ENCODE data around the gene SLC22A8. TPM values are rescaled to one million over a fixed set of nuclear protein-coding genes. Genes with fewer than 3 reads are reported as not detected.

SLC22A8 gene
- total and polyA plus RNA-seq, 10 of the 15 experiments (the other 5 are each of a cell fraction or from before 2014, with no cell fraction given): not detected

DNA sequence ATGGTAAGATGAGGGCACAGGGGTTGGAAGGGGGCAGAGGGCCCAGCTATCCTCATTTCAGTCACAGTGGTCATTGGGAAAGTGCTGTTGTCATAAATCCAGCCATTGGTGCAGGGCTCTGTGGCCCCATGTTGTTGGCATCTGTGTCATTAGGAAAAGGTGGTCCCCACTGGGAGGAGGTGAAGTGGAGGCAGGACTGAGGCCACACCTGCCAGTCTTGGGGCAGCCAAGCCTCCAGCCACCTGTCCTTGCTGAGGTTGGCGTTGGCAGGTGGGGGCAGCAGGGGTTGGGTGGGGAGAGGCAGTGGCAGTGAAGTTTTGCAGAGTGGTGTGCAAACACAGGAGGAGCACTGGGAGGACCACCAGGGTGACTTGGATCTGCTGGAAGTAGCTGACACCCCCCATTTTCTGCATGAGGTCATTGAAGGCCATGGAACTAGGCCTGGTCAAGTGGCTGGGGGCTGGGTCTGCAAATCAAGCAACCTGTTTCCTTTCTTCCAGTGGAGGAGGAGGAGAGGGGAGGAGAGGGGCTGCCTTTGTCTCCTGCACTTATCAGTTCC, 56.1 kb downstream of the SLC22A8 start:
- intact Hi-C loops (cut with micrococcal nuclease; ENCODE audit: unreplicated experiment) (no loop called here), in situ Hi-C loops (cut with MboI) (no loop called here)
- no peaks in the 10 kb centered on the region for H3K27me3 ChIP-seq (replicated peaks in 1 of 2; ENCODE audit: control insufficient read depth in 2 of 2, insufficient read depth in 2 of 2, low read length in 1 of 2)
- SMC1A ChIA-PET (ENCODE audit: uncharacterized antibody, unreplicated experiment): no interaction called here
- FAIRE-seq: no peak
- H3K79me2 ChIP-seq (ENCODE audit: control insufficient read depth, insufficient read depth, low read length): no peaks in the 10 kb centered on the region
- TF ChIP-seq, protein P1, sequence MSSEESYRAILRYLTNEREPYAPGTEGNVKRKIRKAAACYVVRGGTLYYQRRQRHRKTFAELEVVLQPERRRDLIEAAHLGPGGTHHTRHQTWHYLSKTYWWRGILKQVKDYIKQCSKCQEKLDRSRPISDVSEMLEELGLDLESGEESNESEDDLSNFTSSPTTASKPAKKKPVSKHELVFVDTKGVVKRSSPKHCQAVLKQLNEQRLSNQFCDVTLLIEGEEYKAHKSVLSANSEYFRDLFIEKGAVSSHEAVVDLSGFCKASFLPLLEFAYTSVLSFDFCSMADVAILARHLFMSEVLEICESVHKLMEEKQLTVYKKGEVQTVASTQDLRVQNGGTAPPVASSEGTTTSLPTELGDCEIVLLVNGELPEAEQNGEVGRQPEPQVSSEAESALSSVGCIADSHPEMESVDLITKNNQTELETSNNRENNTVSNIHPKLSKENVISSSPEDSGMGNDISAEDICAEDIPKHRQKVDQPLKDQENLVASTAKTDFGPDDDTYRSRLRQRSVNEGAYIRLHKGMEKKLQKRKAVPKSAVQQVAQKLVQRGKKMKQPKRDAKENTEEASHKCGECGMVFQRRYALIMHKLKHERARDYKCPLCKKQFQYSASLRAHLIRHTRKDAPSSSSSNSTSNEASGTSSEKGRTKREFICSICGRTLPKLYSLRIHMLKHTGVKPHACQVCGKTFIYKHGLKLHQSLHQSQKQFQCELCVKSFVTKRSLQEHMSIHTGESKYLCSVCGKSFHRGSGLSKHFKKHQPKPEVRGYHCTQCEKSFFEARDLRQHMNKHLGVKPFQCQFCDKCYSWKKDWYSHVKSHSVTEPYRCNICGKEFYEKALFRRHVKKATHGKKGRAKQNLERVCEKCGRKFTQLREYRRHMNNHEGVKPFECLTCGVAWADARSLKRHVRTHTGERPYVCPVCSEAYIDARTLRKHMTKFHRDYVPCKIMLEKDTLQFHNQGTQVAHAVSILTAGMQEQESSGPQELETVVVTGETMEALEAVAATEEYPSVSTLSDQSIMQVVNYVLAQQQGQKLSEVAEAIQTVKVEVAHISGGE (CRISPR knock-in tag; IDR thresholded peaks at IDR 0.05): no peak
- TF ChIP-seq CBFB (IDR thresholded peaks at IDR 0.05; ENCODE audit: low read depth) (no peak), EP300 (IDR thresholded peaks at IDR 0.05; ENCODE audit: borderline replicate concordance in 1 of 2, control insufficient read depth in 1 of 2, low read depth in 2 of 2, low read length in 2 of 2) (no peak), YBX1 (IDR thresholded peaks at IDR 0.05) (no peak), TBL1XR1 (IDR thresholded peaks at IDR 0.05; ENCODE audit: low read depth, low read length) (no peak), GATAD2B (conservative IDR thresholded peaks at IDR 0.05; ENCODE audit: low read depth) (no peak), WRNIP1 (IDR thresholded peaks at IDR 0.05; ENCODE audit: borderline replicate concordance, low read depth, low read length) (no peak), HDAC6 (IDR thresholded peaks at IDR 0.05; ENCODE audit: unreplicated experiment) (no peak), SMARCA5 (IDR thresholded peaks at IDR 0.05) (no peak), MXI1 (IDR thresholded peaks at IDR 0.05; ENCODE audit: low read depth, low read length) (no peak), ZBED1 (IDR thresholded peaks at IDR 0.05; ENCODE audit: borderline replicate concordance) (no peak), NR2F1 (conservative IDR thresholded peaks at IDR 0.05) (no peak), NR2C2 (IDR thresholded peaks at IDR 0.05; ENCODE audit: borderline replicate concordance, control insufficient read depth, insufficient read length, low read depth) (no peak), IRF4 (IDR thresholded peaks at IDR 0.05; ENCODE audit: low read depth, low read length) (no peak), TARDBP (IDR thresholded peaks at IDR 0.05; ENCODE audit: borderline replicate concordance) (no peak), YY1 (IDR thresholded peaks at IDR 0.05; ENCODE audit: low read depth, low read length) (no peak)
- TF ChIP-seq, protein P2, sequence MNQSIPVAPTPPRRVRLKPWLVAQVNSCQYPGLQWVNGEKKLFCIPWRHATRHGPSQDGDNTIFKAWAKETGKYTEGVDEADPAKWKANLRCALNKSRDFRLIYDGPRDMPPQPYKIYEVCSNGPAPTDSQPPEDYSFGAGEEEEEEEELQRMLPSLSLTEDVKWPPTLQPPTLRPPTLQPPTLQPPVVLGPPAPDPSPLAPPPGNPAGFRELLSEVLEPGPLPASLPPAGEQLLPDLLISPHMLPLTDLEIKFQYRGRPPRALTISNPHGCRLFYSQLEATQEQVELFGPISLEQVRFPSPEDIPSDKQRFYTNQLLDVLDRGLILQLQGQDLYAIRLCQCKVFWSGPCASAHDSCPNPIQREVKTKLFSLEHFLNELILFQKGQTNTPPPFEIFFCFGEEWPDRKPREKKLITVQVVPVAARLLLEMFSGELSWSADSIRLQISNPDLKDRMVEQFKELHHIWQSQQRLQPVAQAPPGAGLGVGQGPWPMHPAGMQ (IDR thresholded peaks at IDR 0.05; ENCODE audit: borderline replicate concordance): no peak
- TF ChIP-seq, protein P3, sequence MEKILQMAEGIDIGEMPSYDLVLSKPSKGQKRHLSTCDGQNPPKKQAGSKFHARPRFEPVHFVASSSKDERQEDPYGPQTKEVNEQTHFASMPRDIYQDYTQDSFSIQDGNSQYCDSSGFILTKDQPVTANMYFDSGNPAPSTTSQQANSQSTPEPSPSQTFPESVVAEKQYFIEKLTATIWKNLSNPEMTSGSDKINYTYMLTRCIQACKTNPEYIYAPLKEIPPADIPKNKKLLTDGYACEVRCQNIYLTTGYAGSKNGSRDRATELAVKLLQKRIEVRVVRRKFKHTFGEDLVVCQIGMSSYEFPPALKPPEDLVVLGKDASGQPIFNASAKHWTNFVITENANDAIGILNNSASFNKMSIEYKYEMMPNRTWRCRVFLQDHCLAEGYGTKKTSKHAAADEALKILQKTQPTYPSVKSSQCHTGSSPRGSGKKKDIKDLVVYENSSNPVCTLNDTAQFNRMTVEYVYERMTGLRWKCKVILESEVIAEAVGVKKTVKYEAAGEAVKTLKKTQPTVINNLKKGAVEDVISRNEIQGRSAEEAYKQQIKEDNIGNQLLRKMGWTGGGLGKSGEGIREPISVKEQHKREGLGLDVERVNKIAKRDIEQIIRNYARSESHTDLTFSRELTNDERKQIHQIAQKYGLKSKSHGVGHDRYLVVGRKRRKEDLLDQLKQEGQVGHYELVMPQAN (conservative IDR thresholded peaks at IDR 0.05): no peak
- H4K20me1 ChIP-seq (ENCODE audit: control insufficient read depth, insufficient read depth): no peaks in the 10 kb centered on the region
- BruUV-seq (replicated peaks): no TSS peak
- WGBS (ENCODE audit: insufficient coverage, insufficient replicate concordance, low lambda C conversion rate, missing lambda C conversion rate): no CpG with 5 or more reads among the region's 1 CpG
- no peak overlapping the region for H2AFZ ChIP-seq (ENCODE audit: control insufficient read depth, low read depth, low read length)
- H3K4me1 ChIP-seq (ENCODE audit: control insufficient read depth, insufficient read depth, low read length): no peaks in the 10 kb centered on the region
- no peak for ATAC-seq
- no peak for DNase-seq (ENCODE audit: low read depth, low spot score)
- H3K27ac ChIP-seq (ENCODE audit: control insufficient read depth, insufficient read depth): no peak overlapping the region
- no peak overlapping the region for H3K4me2 ChIP-seq (ENCODE audit: control insufficient read depth, insufficient read depth)
- POLR2A ChIA-PET: no interaction called here
- no peak overlapping the region for H3K4me3 ChIP-seq
- CTCF ChIA-PET: interaction anchor here (1.2 to 1.3 kb wide), 2 partner anchors 54 to 64 kb away, joined by 3 read pairs; no protein-coding TSS in a partner anchor
- RAD21 ChIA-PET (ENCODE audit: unreplicated experiment): no interaction called here
- no peaks in the 10 kb centered on the region for H3K36me3 ChIP-seq (ENCODE audit: control insufficient read depth in 2 of 2, insufficient read depth in 2 of 2, low read length in 1 of 2)
- no peak overlapping the region for H3K9ac ChIP-seq (ENCODE audit: control insufficient read depth, insufficient read depth, low read length)
- no peaks in the 10 kb centered on the region for H3K9me3 ChIP-seq (replicated peaks; ENCODE audit: control insufficient read depth, insufficient read depth, low read length)
